Amniotic epithelial cell (primary cell): ENCODE data around the gene ANKDD1A.

Experiments
- DNase-seq: peaks from one replicate; pipeline ENCODE4 v3.0.0-alpha.2; 2010; ENCODE audit warnings: low read depth

The ANKDD1A gene

GRCh38 chr15:64923546-64923945 is 11.8 kb downstream of the ANKDD1A start:
- DNase-seq = no peak

- no peak for DNase-seq
Observed at GRCh38 chr15:64925335-64926330, 13.9 kb downstream of the ANKDD1A start.

GRCh38 chr15:64926661-64927060 is 15.0 kb downstream of the ANKDD1A start:
- no peak for DNase-seq

GRCh38 chr15:64928626-64929220 is 17.0 kb downstream of the ANKDD1A start:
- no peak for DNase-seq

GRCh38 chr15:64930019-64930652 is 18.4 kb downstream of the ANKDD1A start:
- DNase-seq = no peak

GRCh38 chr15:64930778-64931371 is 19.2 kb downstream of the ANKDD1A start:
- peak; percentile 67 for DNase-seq

- DNase-seq = no peak
Observed at GRCh38 chr15:64931381-64931780, 19.7 kb downstream of the ANKDD1A start.

- DNase-seq = no peak
Observed at GRCh38 chr15:64934023-64934422, 22.3 kb downstream of the ANKDD1A start.

GRCh38 chr15:64938192-64938591 is 26.5 kb downstream of the ANKDD1A start:
- peak; percentile 68 for DNase-seq

- no peak for DNase-seq
Observed at GRCh38 chr15:64942356-64942755, 30.7 kb downstream of the ANKDD1A start.

- DNase-seq = no peak
Observed at GRCh38 chr15:64943512-64944225, 32.0 kb downstream of the ANKDD1A start.

GRCh38 chr15:64944961-64945360 is 33.3 kb downstream of the ANKDD1A start:
- no peak for DNase-seq

GRCh38 chr15:64947211-64947610 is 35.5 kb downstream of the ANKDD1A start:
- no peak for DNase-seq

GRCh38 chr15:64948916-64949315 is 37.2 kb downstream of the ANKDD1A start:
- DNase-seq = no peak

- no peak for DNase-seq
Observed at GRCh38 chr15:64949383-64950186, 37.9 kb downstream of the ANKDD1A start.

GRCh38 chr15:64950888-64951287 is 39.2 kb downstream of the ANKDD1A start:
- no peak for DNase-seq

- DNase-seq = no peak
Observed at GRCh38 chr15:64951777-64952418, 40.2 kb downstream of the ANKDD1A start.

GRCh38 chr15:64954395-64954794 is 42.7 kb downstream of the ANKDD1A start:
- no peak for DNase-seq

GRCh38 chr15:64959128-64959527 is 47.4 kb downstream of the ANKDD1A start:
- no peak for DNase-seq

- no peak for DNase-seq
Observed at GRCh38 chr15:64960153-64960552, 48.5 kb downstream of the ANKDD1A start.
